NCI-H1048 (cell line): ENCODE results near the gene REEP1.

Experiments
- DNase-seq: peaks from one replicate; lab custom pipeline; 2025; lab: John Stamatoyannopoulos, UW

The REEP1 gene

DNA sequence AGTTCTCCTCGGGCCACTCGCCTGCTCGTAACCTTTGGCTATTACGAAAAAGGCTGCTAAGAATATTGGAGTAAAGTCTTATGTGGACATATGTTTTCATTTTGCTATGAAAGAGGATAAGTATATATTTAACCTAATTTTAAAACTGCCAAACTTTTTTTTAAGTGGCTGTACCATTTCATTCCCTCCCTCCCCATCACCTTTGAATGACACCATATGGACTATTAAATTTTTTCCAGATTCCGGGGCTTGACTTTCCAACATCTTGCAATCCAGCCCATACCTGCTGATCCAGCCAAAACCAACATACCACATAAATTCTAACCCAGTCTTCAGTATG is 31.5 kb downstream of the REEP1 start:
- no peak for DNase-seq

GRCh38 chr2:86305195-86305914 is 32.1 kb downstream of the REEP1 start:
- DNase-seq, result no peak

GRCh38 chr2:86304416-86304815 is 33.0 kb downstream of the REEP1 start:
- DNase-seq, result no peak

DNA sequence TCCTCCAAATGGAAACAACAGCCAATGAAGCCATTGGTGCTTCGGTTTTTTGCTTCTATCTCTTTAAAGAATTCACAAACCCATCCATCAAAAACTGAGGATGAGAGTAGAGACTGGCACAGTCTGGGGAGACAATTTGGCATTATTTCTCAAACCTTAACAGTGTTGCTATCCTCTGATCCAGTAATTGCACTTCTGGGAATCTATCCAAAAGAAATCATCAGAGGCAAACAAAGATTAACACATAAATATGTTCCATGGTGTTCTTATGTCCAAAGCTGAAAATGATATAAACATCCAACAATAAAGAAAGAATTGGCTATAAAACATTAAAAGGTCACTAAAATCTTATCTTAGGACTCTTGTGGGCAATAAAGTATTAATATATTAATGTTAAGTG is 35.1 kb downstream of the REEP1 start:
- no peak for DNase-seq

DNA sequence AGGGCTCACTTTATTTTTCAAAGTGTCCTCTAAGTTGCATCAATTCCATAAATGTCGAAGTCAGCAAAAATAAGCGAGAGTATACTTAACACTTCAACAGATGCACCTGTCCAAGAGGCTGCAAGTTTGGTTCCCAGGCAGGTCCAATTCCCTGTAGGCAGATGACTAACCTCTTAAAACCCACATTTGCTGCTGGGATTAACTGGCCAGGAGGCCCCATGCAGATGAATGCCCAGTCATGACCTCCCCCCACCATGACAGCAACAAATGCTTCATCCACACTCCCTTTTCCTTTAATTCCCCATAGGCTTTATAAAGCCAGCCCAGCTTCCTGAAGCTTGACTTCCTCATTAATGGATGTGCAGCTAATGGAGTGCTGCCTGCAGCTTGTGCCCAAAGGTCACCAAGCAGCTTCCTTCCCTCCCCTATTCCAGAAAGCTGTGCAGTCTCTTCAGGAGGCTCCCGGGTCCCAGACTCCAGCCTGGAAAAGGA is 35.7 kb downstream of the REEP1 start:
- DNase-seq, result no peak

DNA sequence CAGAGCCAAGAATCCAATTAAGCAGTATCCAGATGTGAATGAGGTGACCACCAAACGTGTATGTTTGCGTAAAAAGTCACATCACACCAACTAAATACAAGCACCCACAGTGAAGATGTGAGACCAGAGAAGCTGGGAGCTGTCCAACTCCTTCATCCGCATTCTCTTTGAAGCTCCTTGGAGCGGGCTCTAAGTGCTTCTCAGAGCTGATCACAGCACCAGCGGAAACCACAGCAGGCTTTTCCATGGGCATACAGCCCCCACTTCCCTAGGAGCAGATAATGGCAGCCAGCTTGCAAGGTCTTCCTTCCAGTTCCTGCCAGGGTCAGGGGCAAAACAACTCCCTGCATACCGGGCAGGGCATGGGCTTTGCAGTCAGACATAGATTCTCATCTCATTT is 36.4 kb downstream of the REEP1 start:
- no peak for DNase-seq

GRCh38 chr2:86300496-86300895 is 36.9 kb downstream of the REEP1 start:
- no peak for DNase-seq

DNA sequence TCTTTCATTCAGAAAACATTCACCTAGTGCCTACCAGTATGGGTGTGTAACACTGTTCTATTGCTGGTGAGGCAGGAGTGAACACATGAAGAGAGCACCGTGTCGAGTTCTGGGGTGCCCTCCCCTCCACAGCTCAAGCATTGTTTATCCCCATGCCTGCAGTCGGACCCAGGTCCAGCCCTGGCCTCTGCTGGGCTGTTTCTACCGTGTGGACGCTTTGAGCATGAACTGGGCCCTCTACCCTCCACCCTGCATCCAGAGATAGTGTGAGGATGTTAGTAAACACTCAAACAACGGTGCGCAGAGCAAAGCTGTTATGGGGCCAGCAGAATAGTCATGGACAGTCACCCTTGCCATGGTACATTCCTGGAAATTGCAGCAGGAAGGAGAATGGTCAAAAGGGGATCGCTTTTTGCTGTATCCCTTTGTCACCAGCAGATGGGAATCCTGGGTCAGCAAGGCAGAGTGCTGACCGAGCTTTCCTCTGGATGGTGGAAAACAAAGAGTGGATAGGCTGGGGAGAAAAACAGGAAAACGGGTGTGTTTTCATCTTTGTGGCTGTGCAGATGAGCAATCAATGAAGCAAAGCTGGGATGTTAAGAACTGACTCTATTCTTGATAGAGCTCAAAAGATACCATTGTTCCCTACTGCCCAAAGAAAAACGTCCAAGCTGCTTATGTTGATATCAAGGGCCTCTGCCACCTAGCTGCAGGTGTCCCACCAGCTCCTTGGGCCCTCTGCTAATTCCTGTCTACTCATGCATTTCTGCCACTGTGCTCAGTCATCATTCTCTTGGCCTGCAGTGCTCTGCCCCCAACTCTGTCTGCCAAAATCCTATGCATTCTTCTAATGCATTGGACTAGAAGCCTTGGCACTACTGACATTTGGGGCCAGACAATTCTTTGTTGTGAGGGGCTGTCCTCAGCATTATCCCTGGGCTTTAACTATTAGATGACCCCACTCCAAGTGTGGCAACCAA is 38.7 kb downstream of the REEP1 start:
- DNase-seq, result no peak

GRCh38 chr2:86297382-86298147 is 39.9 kb downstream of the REEP1 start:
- DNase-seq, result no peak

DNA sequence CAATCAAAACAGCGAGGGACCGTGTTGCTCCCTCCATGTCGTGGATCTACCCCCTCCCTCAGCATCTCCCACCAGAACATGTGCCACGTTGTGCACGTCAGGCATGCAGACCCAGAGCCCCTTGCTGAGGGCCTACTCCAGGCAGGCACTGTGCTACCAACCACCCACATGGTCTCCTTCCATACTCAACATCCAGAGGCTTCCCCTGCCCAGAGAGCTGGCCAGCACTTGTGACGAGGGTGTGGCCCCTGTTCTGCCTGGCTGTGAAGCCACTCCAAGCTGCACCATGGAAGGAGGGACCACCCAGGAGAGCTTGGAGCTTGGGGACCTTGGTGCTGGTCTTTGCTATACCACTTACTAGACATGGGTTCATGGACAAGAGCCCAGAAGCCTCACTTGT is 40.5 kb downstream of the REEP1 start:
- no peak for DNase-seq

DNA sequence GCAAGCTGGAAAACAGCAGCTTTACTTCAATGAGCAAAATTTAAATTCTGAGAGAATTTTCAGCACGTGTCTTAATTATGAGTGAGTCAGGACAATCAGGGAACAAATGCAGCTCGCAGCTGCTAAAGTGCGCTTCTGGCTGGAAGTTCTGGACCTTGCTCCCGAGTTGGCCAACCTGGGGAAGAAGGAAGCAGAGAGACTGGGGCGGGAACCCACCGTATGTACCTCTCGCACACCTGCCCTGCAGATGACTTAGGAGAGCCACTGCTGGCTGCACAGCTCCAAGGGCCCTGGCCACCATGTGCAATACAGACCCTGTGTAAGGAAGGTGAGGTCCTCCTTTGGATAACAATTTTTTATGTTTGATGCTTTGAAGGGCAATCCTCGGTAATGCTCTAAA is 42.4 kb downstream of the REEP1 start:
- DNase-seq, result no peak

GRCh38 chr2:86293612-86294011 is 43.8 kb downstream of the REEP1 start:
- DNase-seq, result no peak

- no peak for DNase-seq
Measured at GRCh38 chr2:86292571-86293515, 44.6 kb downstream of the REEP1 start.

DNA sequence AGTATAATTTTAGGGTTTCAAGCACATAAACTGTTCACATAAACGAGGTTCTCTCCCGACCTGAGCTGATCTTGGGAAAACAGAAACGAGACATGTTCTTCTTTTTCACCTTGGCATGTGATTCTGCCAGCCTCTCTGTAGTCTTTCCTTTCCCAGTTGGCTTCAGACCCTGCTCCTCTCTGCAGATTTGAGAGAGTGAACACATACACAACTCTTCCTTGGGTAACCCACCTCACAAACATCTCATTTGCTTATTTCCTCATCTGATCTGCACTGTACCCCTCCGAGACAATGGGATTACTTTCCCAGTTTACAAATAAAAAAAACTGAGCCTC is 46.1 kb downstream of the REEP1 start:
- no peak for DNase-seq

DNA sequence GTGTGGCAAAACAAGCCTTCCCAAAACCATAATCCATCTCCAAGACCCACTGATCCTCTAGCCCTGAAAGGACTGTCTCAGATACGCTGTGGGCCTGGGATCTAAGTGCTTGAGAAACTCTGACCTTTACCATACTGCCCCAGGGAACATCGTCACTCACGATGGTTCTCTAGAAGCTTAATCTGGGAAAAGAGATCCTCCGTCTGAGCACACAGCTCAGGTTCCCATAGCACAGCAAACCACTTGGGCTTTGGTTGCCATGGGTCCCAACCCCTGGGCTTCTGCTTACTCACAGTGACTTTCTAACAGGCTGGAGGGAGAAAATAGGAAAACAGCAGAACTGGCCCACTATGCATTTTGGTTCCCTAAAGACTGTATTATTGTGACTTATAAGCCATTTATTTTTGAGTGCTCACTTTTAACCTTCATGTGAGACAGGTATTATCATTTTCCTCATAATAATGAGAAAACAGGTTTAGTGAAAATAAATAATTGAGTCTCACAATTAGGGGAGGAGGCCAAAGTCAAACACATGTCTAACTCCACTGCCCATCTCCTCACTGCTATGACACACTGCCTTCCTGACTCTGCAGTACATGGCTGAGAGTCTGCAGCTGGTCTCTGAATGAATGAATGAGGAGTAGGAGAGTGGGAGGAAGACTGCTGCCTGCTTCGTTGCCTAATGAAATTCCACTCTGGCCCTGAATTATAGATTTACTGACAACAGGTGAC is 46.7 kb downstream of the REEP1 start:
- no peak for DNase-seq

DNA sequence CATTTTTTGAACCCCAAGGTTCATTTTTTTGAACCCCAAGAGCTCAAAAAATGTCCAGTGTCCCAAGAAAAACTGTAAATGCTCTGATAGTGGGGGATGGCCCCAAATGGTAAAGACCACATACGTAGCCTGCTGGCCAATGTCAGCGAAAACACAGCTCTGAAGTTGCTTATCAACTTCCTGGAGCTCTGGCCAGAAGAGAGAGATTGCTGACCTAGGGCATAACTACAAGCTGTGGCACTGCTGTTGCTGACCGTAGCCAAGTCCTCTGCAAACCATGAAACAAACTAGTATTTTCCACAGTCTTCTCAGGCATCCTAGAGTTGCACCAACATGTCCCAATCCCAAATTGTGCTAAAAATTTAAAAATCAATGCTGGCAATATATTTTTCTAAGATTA is 50.9 kb downstream of the REEP1 start:
- DNase-seq, result no peak

DNA sequence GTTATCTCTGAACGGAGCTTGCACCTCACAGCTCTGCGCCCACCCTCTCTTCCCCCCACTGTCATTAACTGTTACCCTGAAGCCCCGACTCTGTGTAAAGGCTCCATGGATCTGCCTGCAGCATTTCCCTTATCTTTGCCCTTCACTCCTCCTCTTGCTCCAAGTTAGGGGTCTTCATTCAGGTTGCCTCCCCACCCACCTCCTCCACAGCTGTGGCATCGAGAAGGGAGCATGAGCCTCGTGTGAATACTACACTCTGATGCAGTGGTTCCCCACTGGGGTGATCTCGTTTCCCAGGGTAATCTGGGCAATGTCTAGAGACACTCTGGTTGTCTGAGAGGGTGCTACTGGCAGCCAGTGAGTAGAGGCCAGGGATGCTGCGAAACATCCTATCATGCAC is 51.4 kb downstream of the REEP1 start:
- no peak for DNase-seq

DNA sequence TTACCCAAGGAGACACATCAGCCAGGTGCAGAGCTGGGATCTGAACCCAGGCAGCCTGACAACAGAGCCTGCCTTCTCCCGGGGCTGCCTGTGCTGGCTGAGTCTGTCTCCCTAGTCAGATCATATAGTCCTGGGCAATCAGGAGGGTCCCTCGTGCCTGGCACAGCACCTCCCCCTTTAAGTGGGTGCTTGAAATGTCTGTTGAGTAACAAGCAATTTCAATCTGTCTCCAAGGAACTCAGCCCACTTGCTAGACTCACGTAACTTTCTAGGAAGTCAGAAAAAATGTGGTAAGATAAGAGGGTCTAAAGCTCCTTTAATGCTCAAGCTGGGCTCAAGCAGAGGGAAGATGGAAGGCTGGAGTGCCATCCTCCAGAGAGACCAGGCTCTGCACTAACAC is 51.9 kb downstream of the REEP1 start:
- DNase-seq, result no peak

GRCh38 chr2:86284987-86285386 is 52.4 kb downstream of the REEP1 start:
- DNase-seq, result no peak

DNA sequence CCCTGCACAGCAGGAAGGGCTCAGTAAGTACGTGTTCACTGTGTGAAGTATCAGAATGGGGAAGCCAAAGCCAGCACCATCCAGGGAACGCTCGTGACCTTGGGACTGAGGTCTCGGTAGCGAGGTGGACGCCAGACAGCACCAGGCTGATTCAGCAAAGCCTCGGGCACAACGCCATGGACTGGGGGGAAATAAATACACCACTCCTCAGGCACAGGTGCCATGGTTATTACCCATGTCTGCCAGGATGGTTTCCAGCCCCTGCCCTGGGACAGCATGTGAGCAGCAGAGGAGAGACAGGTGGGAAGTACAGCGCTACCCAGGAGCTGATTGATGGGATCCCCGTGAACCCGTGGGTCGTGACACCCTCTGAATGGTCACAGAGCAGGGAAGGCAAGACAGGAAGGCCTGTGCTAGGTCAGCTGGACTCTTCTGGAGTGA is 53.0 kb downstream of the REEP1 start:
- no peak for DNase-seq
